Measurements from ENCODE around the gene FCER1A. TPM values are rescaled to one million over a fixed set of nuclear protein-coding genes. Genes with fewer than 3 reads are reported as not detected.
"Not testable (repeated sequence)": the region's sequence is repeated elsewhere in the genome, so short reads cannot be mapped to it uniquely, and the experiment has no call there.

Gene FCER1A
- total RNA-seq, 1 donor from 2014 or later, result not detected

DNA sequence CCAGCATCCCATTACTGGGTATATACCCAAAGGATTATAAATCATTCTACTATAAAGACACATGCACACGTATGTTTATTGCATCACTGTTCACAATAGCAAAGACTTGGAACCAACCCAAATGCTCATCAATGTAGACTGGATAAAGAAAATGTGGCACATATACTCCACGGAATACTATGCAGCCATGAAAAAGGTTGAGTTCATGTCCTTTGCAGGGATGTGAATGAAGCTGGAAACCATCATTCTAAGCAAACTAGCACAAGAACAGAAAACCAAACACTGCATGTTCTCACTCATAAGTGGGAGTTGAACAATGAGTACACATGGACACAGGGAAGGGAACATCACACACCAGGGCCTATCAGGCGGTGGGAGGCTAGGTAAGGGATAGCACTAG, 47.2 kb downstream of the FCER1A start:
- intact Hi-C loops (cut with micrococcal nuclease), result not testable (repeated sequence)

DNA sequence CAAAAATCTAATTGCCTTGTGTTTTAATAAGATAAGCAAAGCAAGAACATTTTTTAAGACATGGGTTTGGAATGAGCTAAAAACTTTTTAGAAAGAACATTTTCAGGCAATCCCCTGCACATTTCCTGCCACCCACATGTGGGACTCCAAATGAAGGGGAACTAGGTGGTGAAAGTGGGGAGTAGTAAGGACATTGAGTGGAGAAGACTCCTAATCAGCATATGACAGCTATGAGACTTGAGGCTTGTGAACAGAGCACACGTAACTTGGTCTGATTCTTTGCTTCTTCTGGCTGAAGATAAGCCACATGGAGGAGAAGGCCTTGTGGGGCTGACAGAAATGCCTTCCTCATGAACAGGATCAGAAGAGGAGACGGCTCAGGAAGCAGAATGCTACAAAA, 50.3 kb downstream of the FCER1A start:
- intact Hi-C loops (cut with micrococcal nuclease), result no loop called here

Other genes starting within 250 kb of the FCER1A start
- gene AIM2, start 225.6 kb upstream of the FCER1A start, total RNA-seq, result 11.4 and 12.1 TPM in 2 replicates
- not detected in 2 replicates for gene CADM3, start 130.7 kb upstream of the FCER1A start, total RNA-seq
- not detected in 2 replicates for gene ACKR1, start 97.5 kb upstream of the FCER1A start, total RNA-seq
- not detected in 2 replicates for gene OR10J4, start 129.9 kb downstream of the FCER1A start, total RNA-seq
- gene OR10J1, start 137.4 kb downstream of the FCER1A start, total RNA-seq, result not detected in 2 replicates
- not detected in 2 replicates for gene OR10J5, start 233.7 kb downstream of the FCER1A start, total RNA-seq

Measured in T-helper 2 cell treated with Interferon-gamma antibody and Interleukin-4, amounts not matched to agents 100 ng/mL and 5 ng/mL, for 36 hours (primary cell).